HG02852 (cell line): ENCODE data around the gene MATK.
"Not testable (repeated sequence)": the region's sequence is repeated elsewhere in the genome, so short reads cannot be mapped to it uniquely, and the experiment has no call there.

ENCODE experiments used
- ATAC-seq: cut with Tn5 transposase; IDR thresholded peaks from one replicate; pipeline ENCODE4 v1.9.1; 2021; ENCODE audit warnings: mild to moderate bottlenecking, moderate library complexity; ENCODE audit not compliant: unreplicated experiment

MATK gene

GRCh38 chr19:3816566-3817218, 30.5 kb upstream of the MATK start:
- ATAC-seq, result no peak

GRCh38 chr19:3816148-3816547, 30.0 kb upstream of the MATK start:
- not testable (repeated sequence) for ATAC-seq

GRCh38 chr19:3814648-3815047, 28.5 kb upstream of the MATK start:
- no peak for ATAC-seq

GRCh38 chr19:3813473-3814392, 27.6 kb upstream of the MATK start:
- no peak for ATAC-seq

GRCh38 chr19:3810708-3811355, 24.7 kb upstream of the MATK start:
- no peak for ATAC-seq

- no peak for ATAC-seq
Observed at GRCh38 chr19:3809881-3810707, 23.9 kb upstream of the MATK start.

GRCh38 chr19:3808420-3809143, 22.4 kb upstream of the MATK start:
- no peak for ATAC-seq

GRCh38 chr19:3807574-3808354, 21.6 kb upstream of the MATK start:
- no peak for ATAC-seq

GRCh38 chr19:3807131-3807480, 20.9 kb upstream of the MATK start:
- ATAC-seq, result no peak

- no peak for ATAC-seq
Observed at GRCh38 chr19:3805859-3806258, 19.7 kb upstream of the MATK start.

- ATAC-seq, result no peak
Observed at GRCh38 chr19:3804429-3804828, 18.2 kb upstream of the MATK start.

- no peak for ATAC-seq
Observed at GRCh38 chr19:3803986-3804385, 17.8 kb upstream of the MATK start.

- no peak for ATAC-seq
Observed at GRCh38 chr19:3803114-3803888, 17.1 kb upstream of the MATK start.

- no peak for ATAC-seq
Observed at GRCh38 chr19:3801412-3802096, 15.4 kb upstream of the MATK start.

- no peak for ATAC-seq
Observed at GRCh38 chr19:3800996-3801395, 14.8 kb upstream of the MATK start.

GRCh38 chr19:3798137-3798536, 12.0 kb upstream of the MATK start:
- ATAC-seq, result no peak

- ATAC-seq, result no peak
Observed at GRCh38 chr19:3796358-3796757, 10.2 kb upstream of the MATK start.

GRCh38 chr19:3793799-3794198, 7.6 kb upstream of the MATK start:
- ATAC-seq, result no peak
